IPS-20b (cell line): Measurements from ENCODE around the gene EXTL2.

ENCODE experiments used
- H3K27ac ChIP-seq: one replicate; pipeline ENCODE4 v1.5.1; 2013; ENCODE audit warnings: low read length
- H3K27me3 ChIP-seq: 2 replicates; pipeline ENCODE4 v1.6.1; 2013; ENCODE audit warnings: mild to moderate bottlenecking, low read length, inconsistent platforms; ENCODE audit not compliant: insufficient read depth
- H3K36me3 ChIP-seq: 2 replicates; pipeline ENCODE4 v1.6.1; 2013; ENCODE audit warnings: low read depth, mild to moderate bottlenecking, inconsistent platforms, low read length, moderate library complexity; ENCODE audit not compliant: insufficient read depth
- H3K4me1 ChIP-seq: 2 replicates; pipeline ENCODE4 v1.6.1; 2013; ENCODE audit warnings: mild to moderate bottlenecking, control low read depth, inconsistent platforms, low read length, moderate library complexity; ENCODE audit not compliant: insufficient read depth
- H3K4me3 ChIP-seq: 2 replicates; pipeline ENCODE4 v1.5.1; 2013; ENCODE audit warnings: mild to moderate bottlenecking, low read length, inconsistent platforms
- H3K9ac ChIP-seq: 2 replicates; pipeline ENCODE4 v1.6.1; 2013; ENCODE audit warnings: low read depth, mild to moderate bottlenecking, inconsistent platforms, low read length, moderate library complexity
- H3K9me3 ChIP-seq: 2 replicates; pipeline ENCODE4 v1.6.1; 2013; ENCODE audit warnings: mild to moderate bottlenecking, low read depth, low read length, inconsistent platforms; ENCODE audit not compliant: insufficient read depth

Gene EXTL2

GRCh38 chr1:100927276-100927675 lies 32.6 kb upstream of the EXTL2 start:
- Histone ChIP-seq H3K9ac (no peak overlapping the region), H3K4me1 (no peaks in the 10 kb centered on the region), H3K4me3 (no peak overlapping the region), H3K9me3 (no peaks in the 10 kb centered on the region), H3K36me3 (peaks cover 40% of the 10 kb centered on the region), H3K27me3 (no peaks in the 10 kb centered on the region), H3K27ac (no peak overlapping the region)

- H3K4me1 ChIP-seq: no peaks in the 10 kb centered on the region
- H3K27me3 ChIP-seq: no peaks in the 10 kb centered on the region
- no peak overlapping the region for H3K27ac ChIP-seq
- H3K36me3 ChIP-seq: peaks cover 50% of the 10 kb centered on the region
- H3K9ac ChIP-seq: no peak overlapping the region
- no peaks in the 10 kb centered on the region for H3K9me3 ChIP-seq
- H3K4me3 ChIP-seq: no peak overlapping the region
Observed at GRCh38 chr1:100926240-100926639, 31.6 kb upstream of the EXTL2 start.

- Histone ChIP-seq H3K4me1 (no peaks in the 10 kb centered on the region), H3K27ac (no peak overlapping the region), H3K4me3 (no peak overlapping the region), H3K9me3 (no peaks in the 10 kb centered on the region), H3K27me3 (no peaks in the 10 kb centered on the region), H3K36me3 (peaks cover 45% of the 10 kb centered on the region), H3K9ac (no peak overlapping the region)
Observed at GRCh38 chr1:100924991-100925390, 30.3 kb upstream of the EXTL2 start.

GRCh38 chr1:100924212-100924611 lies 29.6 kb upstream of the EXTL2 start:
- Histone ChIP-seq H3K27ac (no peak overlapping the region), H3K4me1 (no peaks in the 10 kb centered on the region), H3K27me3 (no peaks in the 10 kb centered on the region), H3K9ac (no peak overlapping the region), H3K36me3 (peaks cover 45% of the 10 kb centered on the region), H3K9me3 (no peaks in the 10 kb centered on the region), H3K4me3 (no peak overlapping the region)

- Histone ChIP-seq H3K4me1 (no peaks in the 10 kb centered on the region), H3K9ac (no peak overlapping the region), H3K9me3 (no peaks in the 10 kb centered on the region), H3K36me3 (peaks cover 69% of the 10 kb centered on the region), H3K4me3 (no peak overlapping the region), H3K27ac (no peak overlapping the region), H3K27me3 (no peaks in the 10 kb centered on the region)
Observed at GRCh38 chr1:100921110-100921706, 26.6 kb upstream of the EXTL2 start.

- no peaks in the 10 kb centered on the region for H3K27me3 ChIP-seq
- no peak overlapping the region for H3K9ac ChIP-seq
- no peaks in the 10 kb centered on the region for H3K4me1 ChIP-seq
- H3K36me3 ChIP-seq: peaks cover 91% of the 10 kb centered on the region
- no peaks in the 10 kb centered on the region for H3K9me3 ChIP-seq
- no peak overlapping the region for H3K4me3 ChIP-seq
- H3K27ac ChIP-seq: no peak overlapping the region
Observed at GRCh38 chr1:100912019-100912418, 17.4 kb upstream of the EXTL2 start.

GRCh38 chr1:100909018-100909417 lies 14.4 kb upstream of the EXTL2 start:
- Histone ChIP-seq H3K27me3 (no peaks in the 10 kb centered on the region), H3K36me3 (peaks cover 89% of the 10 kb centered on the region), H3K27ac (no peak overlapping the region), H3K9ac (no peak overlapping the region), H3K4me3 (no peak overlapping the region), H3K9me3 (no peaks in the 10 kb centered on the region), H3K4me1 (no peaks in the 10 kb centered on the region)

- Histone ChIP-seq H3K27ac (no peak overlapping the region), H3K4me1 (no peaks in the 10 kb centered on the region), H3K4me3 (no peak overlapping the region), H3K27me3 (no peaks in the 10 kb centered on the region), H3K36me3 (peaks cover 80% of the 10 kb centered on the region), H3K9ac (no peak overlapping the region), H3K9me3 (no peaks in the 10 kb centered on the region)
Observed at GRCh38 chr1:100907887-100908286, 13.2 kb upstream of the EXTL2 start.

- no peaks in the 10 kb centered on the region for H3K27me3 ChIP-seq
- no peaks in the 10 kb centered on the region for H3K4me1 ChIP-seq
- no peak overlapping the region for H3K27ac ChIP-seq
- no peak overlapping the region for H3K9ac ChIP-seq
- peaks cover 82% of the 10 kb centered on the region for H3K36me3 ChIP-seq
- H3K4me3 ChIP-seq: no peak overlapping the region
- no peaks in the 10 kb centered on the region for H3K9me3 ChIP-seq
Observed at GRCh38 chr1:100905181-100905580, 10.5 kb upstream of the EXTL2 start.

GRCh38 chr1:100904528-100904927 lies 9.9 kb upstream of the EXTL2 start:
- Histone ChIP-seq H3K4me1 (no peaks in the 10 kb centered on the region), H3K9me3 (no peaks in the 10 kb centered on the region), H3K9ac (no peak overlapping the region), H3K27ac (no peak overlapping the region), H3K4me3 (no peak overlapping the region), H3K27me3 (no peaks in the 10 kb centered on the region), H3K36me3 (peaks cover 82% of the 10 kb centered on the region)

GRCh38 chr1:100903777-100904176 lies 9.1 kb upstream of the EXTL2 start:
- no peaks in the 10 kb centered on the region for H3K9me3 ChIP-seq
- H3K27me3 ChIP-seq: no peaks in the 10 kb centered on the region
- H3K9ac ChIP-seq: no peak overlapping the region
- H3K4me3 ChIP-seq: no peak overlapping the region
- H3K4me1 ChIP-seq: no peaks in the 10 kb centered on the region
- no peak overlapping the region for H3K27ac ChIP-seq
- peaks cover 82% of the 10 kb centered on the region for H3K36me3 ChIP-seq

- Histone ChIP-seq H3K27me3 (no peaks in the 10 kb centered on the region), H3K9ac (no peak overlapping the region), H3K27ac (no peak overlapping the region), H3K4me1 (peaks cover under 1% of the 10 kb centered on the region; the same call in 1 of the 2 replicates), H3K9me3 (no peaks in the 10 kb centered on the region), H3K36me3 (peaks cover 78% of the 10 kb centered on the region), H3K4me3 (no peak overlapping the region)
Observed at GRCh38 chr1:100902365-100902764, 7.7 kb upstream of the EXTL2 start.
